ENCODE measurements around the gene SPIN2A. TPM values are rescaled to one million over a fixed set of nuclear protein-coding genes. Genes with fewer than 3 reads are reported as not detected.
A peak's percentile ranks its signal among the peaks of the same experiment; 100 is the strongest.
"Not testable (repeated sequence)": the region's sequence is repeated elsewhere in the genome, so short reads cannot be mapped to it uniquely, and the experiment has no call there.

Gene SPIN2A
- 0.06 and 0.17 TPM in 2 replicates for total RNA-seq (2014; rRNA removed)
- polyA plus RNA-seq (2012): 0.28 TPM

DNA sequence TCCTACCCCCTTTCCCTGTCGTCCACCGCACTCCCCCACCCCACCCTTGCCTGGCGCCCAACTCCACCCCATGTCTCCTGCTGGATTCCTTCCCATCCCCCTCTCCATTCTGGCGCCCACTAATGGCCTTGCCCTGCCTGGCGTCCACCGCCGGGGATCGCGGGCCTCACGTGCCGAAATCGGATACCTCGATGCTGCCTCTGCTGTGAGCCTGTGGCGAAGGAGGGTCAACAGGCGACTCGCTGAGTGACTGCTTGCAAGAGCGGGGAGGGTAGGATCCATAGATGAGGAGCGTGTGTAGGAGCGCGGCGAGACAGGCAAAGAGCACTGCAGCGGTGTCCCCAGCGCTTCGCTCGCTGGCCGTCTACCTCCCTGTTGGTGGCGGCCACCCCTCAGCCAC is at the start of gene SPIN2A:
Gene SPIN2A (minus strand): TSS at position 325 of the 400 bp plus-strand sequence. CDS start 800 bp downstream, outside the sequence.
- DNase-seq (ENCODE audit: low read depth): not testable (repeated sequence)

DNA sequence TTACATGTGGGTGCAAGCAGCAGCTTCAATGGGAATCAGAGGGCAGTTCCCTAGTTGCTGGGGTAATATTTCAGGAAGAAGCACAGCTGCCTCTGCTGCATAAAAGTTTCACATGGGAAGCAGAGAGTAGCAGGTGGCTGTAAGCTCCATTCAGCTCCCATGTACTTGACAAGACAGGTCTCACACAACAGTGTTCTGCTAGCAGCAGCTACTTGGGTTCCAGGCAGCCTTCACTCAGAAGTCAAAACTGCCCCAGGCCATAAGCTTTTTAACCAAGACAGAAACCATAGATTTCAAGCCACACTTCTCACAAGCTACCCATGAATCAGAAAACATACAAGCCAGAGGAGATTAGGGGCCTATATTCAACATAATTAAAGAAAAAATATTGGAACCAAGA is 41.4 kb upstream of the SPIN2A start:
- DNase-seq (ENCODE audit: low read depth): no peak

DNA sequence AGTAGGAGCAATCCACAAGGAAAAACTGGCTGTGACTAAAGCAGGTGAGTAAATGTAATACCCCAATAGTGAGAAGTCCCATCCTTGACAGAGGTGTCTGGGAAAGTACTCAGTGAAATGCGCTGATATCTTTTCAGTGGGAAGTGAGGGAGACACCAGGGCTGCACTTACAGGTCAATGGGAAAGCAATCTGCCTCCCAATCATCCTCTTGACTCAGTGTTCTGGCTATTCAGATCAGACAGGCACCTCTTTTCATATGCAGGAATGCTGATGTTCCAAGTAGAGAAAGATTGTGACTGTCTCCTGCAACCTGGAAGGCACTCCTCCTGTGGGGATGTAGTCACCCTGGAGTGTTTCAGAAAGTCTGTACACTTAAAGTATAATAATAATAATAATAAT is 39.9 kb upstream of the SPIN2A start:
- no peak for DNase-seq (ENCODE audit: low read depth)

DNA sequence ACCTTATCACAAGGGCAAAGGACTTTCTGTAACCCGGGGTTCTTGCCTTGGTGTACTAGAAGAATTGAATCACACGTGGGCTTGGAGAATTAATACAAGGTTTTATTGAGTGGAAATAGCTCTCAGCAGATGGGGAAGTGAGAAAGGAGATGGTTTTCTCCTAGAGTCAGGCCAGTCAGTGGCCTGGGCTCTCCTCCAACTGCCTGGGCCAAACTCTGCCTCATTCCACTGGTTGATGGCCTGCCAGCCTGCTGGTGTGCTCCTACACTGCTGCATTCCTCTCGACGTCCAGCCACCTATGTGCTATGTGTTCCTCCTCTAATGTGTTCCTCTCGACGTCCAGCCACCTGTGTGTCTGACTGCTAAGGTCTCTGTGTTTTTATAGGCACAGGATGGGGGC is 35.3 kb upstream of the SPIN2A start:
- DNase-seq (ENCODE audit: low read depth): no peak

DNA sequence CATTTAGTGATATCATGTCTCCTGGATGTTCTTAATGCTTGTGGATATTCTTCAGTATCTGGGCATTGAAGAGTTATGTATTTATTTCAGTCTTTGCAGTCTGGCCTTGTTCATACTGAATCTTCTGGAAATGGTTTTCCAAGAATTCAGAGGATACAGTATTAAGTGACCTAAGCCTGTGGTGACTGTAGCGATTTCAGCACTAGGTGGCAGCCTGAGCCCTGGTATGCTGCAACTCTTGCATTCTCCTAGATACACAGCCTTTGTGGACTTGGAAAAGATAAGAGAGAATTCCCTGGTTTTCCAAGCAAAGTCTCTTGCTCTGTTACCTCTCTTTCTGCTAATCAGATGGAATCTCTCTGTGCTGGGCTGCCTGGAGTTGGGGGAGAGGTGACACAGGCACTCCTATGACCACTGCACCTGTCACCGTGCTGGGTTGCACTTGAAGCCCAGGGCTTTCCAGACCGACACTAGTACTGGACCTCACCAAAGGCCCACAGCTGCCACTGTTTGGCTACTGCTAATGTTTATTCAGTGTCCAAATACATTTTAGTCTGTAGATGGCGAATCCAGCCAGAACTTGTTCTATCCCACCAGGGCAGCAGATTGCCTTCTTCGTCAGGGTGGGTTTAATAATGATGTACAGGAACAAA is 19.3 kb upstream of the SPIN2A start:
- DNase-seq (ENCODE audit: low read depth): peak; percentile 31

DNA sequence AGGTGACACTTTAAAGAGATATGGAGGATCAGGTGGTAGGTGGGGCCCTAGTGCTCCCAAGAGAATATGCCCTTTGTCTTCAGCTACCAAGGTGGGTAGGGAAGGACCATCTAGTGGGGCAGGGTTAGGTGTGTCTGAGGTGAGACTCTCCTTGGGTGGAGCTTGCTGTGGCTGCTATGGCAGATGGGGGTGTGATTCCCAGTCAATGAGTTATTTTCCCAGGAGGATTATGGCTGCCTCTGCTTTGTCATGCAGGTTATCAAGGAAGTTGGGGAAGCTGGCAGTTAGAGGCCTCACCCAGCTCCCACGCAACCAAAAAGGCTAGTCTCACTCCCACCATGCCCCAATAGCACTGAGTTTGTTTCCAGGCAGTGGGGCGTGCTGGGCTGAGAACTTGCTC is 18.0 kb upstream of the SPIN2A start:
- DNase-seq (ENCODE audit: low read depth): no peak

DNA sequence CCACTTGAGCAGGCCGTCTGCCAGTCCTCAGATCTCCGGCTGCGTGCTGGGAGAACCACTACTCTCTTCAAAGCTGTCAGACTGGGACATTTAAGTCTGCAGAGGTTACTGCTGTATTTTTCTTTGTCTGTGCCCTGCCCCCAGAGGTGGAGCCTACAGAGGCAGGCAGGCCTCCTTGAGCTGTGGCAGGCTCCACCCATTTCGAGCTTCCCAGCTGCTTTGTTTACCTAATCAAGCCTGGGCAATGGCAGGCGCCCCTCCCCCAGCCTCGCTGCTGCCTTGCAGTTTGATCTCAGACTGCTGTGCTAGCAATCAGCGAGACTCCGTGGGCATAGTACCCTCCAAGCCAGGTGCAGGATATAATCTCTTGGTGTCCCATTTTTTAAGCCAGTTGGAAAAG is 15.0 kb upstream of the SPIN2A start:
- DNase-seq (ENCODE audit: low read depth): not testable (repeated sequence)

DNA sequence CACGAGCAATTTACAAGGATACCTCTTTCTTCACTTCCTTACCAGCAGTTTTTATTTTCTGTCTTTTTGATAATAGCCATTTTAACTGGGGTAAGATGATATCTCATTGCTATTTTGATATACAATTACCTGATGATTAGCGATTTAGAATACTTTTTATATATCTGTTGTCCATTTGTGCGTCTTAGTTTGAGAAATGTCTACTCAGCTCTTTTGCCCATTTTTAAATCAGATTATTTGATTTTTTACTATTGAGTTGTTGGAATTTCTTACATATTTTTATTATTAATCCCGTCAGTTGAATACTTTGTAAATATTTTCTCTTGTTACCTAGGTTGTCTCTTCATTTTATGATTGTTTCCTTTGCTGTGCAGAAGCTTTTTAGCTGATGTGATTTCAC is 1.5 kb upstream of the SPIN2A start:
- no peak for DNase-seq (ENCODE audit: low read depth)

DNA sequence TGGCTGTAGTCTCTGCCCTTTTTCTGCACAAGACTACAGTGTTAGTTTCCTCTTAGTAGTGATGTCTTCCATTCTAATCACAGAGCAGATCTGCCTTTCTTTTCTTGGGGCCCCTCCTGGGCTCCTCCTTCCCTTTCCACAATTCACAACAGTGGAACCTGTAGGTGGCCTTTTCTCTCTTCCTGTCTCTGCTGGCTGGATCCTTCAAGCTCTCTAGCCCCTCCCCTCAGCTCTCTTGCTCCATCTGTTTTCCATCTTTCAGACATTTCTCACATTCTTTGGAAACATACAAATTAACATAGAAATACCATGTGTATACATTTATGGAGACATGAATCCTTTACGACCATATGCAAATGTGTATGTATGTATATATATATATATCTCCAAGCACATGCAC is 304 bp upstream of the SPIN2A start:
- no peak for DNase-seq (ENCODE audit: low read depth)

DNA sequence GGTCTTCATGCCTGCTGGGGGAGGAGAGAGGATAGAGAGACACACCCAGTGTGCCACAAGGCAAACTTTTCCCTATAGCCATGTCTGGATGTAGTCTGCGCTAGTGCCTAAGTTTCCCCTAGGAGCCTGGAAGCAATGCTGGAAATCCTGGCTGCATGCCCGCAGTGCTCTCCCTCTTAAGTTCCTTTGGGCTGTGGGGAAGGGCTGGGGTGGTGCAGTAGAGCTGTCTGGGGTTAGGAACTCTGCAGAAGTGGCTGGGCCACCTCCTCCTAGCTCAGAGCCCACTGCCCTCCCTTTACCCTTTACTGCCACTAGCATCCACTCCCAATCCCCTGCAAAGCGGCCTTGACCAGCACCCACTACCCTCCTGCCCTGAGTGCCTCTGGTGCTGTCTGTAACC is 608 bp downstream of the SPIN2A start:
- DNase-seq (ENCODE audit: low read depth): not testable (repeated sequence)

DNA sequence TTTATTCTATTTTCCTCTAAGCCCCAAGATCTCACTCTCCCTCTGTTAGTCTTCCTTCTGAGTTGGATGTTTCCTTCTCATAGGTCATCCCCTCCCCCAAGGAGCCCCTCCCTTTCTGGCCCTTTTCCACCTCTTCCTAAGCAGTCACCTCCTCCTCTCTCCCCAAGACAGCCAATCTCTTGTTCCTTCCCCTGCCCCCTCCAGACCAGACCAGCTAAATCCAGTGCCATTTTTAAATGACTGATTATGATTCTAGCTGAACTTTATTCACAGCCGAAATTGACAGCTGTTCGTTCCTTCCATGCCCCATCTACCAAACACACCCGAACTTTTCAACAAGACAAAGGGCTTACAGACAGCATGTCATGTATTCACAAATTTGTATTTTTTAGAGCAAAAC is 1.9 kb downstream of the SPIN2A start:
- DNase-seq (ENCODE audit: low read depth): no peak

DNA sequence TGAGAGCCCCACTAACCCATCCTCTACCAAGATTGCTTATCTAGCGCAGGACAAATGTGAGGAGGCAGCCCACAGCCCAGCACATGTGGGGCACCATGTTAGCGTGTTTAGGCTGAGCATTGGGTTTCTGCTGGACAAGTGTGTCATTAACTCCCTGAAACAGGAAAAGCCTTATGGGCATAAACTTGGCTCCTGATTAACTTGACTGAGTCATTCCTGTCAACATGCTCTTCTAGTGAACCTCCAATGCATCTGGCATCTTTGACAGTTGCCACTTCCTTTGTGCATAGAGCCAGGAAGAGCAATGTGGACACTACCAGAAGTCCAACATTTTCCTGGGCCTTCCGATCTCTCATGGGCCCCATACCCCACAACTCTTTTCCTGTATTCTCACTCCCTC is 2.5 kb downstream of the SPIN2A start:
- DNase-seq (ENCODE audit: low read depth): no peak

DNA sequence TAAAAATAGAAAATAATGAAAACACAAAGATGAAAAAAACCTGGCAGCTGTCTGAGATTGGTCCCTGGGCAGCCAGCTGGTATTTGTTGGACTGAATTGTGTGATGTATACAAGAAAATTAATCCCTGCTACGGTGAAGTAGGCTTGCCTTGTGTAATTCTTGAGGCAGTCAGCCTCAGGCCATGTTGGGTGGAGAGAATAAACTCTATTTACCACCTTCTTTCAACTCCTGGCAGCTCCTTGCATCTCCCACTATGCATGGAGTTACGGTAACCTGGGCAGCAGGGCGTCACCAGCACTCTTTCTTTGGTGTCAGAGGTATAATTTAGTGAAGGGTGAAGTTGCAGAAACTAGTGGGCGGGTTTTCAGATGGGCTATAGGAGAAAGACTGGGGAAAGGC is 3.5 kb downstream of the SPIN2A start:
- no peak for DNase-seq (ENCODE audit: low read depth)

DNA sequence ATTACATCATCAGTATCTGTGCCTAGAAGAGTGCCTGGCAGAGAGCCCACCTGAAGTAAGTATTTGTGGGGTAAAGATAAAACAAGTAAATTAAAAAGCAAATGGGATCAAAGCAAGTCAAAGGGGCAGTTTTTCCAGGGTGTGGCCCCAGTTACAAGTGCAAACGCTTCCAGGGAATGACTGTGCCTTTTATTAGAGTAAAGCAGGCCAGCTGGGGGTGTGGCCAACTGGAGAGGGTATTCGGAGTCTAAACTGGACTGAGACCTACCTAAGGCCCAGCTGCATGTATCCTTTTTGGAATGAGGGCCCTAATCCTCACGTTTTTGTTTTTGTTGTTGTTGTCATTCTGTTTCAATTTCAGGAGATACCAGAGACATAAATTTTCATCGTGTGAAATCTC is 3.9 kb downstream of the SPIN2A start:
- DNase-seq (ENCODE audit: low read depth): not testable (repeated sequence)

DNA sequence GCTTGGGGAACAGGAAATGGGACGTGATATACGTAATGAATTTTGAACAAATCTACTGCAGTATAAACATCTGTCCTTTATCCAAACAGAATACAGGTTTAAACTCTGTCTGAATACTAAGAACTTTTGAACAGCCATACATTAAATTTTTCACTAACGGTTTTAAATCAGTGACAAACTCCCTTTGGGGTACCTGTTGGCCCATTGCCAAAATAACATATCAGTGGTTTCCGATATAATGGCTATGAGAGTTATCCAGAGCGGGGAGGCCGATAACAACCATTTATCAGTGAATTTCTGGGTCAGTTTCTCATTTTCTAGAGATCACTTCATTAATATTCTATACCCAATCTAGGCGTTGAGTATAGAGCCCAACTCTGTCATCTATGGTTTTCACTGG is 5.2 kb downstream of the SPIN2A start:
- DNase-seq (ENCODE audit: low read depth): no peak

DNA sequence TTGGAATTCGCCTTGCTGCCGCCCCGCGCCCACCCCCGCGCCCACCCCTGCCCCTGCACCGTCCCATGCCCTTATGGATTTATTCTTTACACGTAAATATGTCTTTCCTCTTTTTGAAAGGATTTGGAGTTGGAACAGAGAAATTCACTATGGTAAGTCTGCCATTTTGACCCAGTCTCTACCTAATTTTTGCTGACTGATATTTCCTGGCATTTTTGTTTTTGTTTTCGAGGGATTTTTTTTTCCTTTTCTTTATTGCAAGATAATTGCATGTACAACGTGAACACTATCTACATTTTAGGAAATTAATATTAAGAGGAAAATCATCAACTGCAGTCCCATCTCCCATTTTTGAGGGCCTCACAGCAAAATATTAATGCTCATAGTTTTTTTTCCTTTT is 15.4 kb downstream of the SPIN2A start:
- DNase-seq (ENCODE audit: low read depth): no peak

DNA sequence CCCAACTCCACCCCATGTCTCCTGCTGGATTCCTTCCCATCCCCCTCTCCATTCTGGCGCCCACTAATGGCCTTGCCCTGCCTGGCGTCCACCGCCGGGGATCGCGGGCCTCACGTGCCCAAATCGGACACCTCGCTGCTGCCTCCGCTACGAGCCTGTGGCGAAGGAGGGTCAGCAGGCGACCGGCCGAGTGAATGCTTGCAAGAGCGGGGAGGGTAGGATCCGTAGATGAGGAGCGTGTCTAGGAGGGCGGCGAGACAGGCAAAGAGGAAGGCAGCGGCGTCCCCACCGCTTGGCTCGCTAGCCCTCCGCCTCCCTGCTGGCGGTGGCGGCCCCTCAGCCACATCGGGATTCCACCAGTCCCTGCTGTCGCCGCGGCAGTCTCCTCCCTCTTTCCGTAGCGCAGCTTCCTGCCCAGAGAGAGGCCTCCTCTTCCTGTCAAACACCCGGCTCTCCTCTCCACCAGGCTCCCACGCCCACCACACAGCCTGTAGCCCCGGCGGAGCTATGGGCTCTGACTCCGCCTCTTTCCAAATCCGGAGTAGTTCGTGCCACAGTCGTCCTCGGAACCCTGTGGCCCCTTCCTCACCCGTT is 15.9 kb downstream of the SPIN2A start, which contains the start of gene SPIN2B:
Gene SPIN2B (minus strand): TSS at position 387 of the 594 bp plus-strand sequence.
- peak; percentile 78 for DNase-seq (ENCODE audit: low read depth)

DNA sequence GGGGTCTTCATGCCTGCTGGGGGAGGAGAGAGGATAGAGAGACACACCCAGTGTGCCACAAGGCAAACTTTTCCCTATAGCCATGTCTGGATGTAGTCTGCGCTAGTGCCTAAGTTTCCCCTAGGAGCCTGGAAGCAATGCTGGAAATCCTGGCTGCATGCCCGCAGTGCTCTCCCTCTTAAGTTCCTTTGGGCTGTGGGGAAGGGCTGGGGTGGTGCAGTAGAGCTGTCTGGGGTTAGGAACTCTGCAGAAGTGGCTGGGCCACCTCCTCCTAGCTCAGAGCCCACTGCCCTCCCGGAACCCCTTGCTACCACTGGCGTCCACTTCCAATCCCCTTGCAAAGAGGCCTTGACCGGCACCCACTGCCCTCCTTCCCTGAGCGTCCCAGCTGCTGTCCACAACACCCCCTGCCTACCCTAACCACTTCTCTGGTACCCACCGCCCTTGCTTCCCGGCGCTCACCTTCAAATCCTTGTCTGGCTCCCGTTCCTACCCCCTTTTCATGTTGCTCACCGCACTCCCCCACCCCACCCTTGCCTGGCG is 16.5 kb downstream of the SPIN2A start:
- DNase-seq (ENCODE audit: low read depth): not testable (repeated sequence)

DNA sequence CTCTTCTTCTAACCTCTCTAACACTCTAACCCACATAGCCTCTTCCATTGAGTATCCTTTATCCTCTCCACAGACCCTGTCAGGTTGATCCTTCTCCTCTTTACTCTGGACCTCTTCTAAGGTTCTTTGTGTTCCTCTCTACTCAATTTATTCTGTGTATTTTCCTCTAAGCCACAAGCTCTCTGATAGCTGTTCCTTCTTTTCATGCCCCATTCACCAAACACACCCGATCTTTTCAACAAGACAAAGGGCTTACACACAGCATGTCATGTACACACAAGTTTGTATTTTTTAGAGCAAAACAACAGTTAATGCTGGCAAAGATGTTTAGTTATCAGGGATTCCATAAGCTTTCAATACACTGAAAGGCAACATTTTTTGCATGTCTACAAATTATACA is 17.8 kb downstream of the SPIN2A start:
- no peak for DNase-seq (ENCODE audit: low read depth)

DNA sequence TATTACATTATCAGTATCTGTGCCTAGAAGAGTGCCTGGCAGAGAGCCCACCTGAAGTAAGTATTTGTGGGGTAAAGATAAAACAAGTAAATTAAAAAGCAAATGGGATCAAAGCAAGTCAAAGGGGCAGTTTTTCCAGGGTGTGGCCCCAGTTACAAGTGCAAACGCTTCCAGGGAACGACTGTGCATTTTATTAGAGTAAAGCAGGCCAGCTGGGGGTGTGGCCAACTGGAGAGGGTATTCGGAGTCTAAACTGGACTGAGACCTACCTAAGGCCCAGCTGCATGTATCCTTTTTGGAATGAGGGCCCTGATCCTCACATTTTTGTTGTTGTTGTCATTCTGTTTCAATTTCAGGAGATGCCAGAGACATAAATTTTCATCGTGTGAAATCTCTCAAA is 19.6 kb downstream of the SPIN2A start:
- DNase-seq (ENCODE audit: low read depth): not testable (repeated sequence)

DNA sequence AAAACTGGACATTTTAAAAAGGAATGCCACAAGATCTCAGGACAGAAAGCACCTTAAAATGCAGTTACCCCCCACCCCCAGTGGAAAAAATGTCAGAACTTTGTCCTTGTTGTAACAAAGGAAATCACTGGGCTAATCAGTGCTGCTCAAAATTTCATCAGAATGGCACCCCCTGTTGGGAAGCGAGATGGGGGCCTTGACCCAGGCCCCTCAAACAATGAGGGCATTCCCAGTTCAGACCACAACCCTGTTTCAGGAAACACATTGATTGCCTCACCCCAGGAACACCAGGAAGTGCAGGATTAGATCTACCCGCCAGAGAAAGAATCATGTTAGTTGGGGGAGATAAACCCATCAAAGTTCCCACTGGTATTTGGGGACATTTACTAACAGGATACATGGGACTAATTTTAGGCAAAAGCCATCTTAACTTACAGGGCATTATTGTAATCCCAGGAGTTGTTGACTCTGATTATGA is 32.2 kb downstream of the SPIN2A start:
- DNase-seq (ENCODE audit: low read depth): no peak

DNA sequence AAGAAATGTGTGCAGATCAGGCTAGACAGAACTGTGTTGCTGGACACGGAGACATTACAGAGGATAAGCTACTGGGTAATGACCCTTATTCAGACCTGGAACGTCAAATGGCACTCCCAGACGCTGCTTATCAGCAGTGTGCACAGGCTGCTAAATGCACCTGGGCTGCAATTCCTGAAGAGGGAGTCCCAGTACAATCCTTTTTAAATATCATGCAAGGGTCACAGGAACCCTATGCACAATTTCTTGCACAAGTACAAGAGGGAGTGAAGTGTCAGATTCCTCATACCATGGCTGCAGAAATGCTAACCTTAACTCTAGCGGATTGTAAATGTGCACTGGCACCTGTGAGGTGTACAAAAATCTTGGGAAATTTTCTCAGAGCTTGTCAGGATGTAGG is 32.8 kb downstream of the SPIN2A start:
- DNase-seq (ENCODE audit: low read depth): no peak

DNA sequence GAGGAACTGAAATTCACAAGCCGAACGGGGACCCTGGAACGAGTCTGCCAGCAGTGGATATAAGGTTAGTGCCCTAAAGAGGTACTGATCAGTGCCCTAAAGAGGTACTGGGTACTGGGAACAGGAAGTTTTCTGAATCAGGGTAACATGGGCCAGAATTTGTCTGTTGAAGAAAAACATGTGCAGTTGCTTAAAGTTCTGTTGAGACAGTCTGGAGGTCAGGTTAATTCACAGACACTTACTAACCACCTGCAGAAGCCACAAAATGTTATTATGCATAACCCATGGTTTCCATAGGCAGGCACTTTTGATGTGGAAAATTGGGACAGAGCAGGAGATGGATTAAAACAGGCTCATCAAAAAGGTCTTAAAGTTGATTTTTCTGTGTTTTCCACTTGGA is 33.7 kb downstream of the SPIN2A start:
- no peak for DNase-seq (ENCODE audit: low read depth)
